ENCODE results near the gene ADGRV1. TPM values are rescaled to one million over a fixed set of nuclear protein-coding genes. Genes with fewer than 3 reads are reported as not detected.
"Not testable (repeated sequence)": the region's sequence is repeated elsewhere in the genome, so short reads cannot be mapped to it uniquely, and the experiment has no call there.

The ADGRV1 gene
- total RNA-seq, 1 donor from 2014 or later: 0.69 TPM

DNA sequence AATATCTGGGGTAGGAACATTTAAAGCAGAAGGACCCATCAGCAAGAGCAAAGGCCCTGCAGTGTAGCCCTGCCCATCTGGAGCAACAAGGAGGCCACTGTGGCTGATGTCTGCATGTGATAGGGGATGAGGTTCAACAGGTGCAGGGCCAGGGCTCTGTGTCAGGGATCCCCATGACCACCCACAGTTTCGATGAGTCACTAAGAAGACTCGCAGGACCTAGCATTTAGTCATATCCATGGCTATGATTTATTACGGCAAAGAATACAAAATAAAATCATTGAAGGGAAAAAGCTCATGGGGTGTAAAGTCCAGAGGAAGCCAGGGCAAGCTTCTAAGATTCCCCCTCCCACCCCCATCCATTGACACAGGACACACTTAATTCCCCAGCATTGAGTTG is 188.6 kb downstream of the ADGRV1 start:
- no peak overlapping the region for H3K4me3 ChIP-seq (ENCODE audit: low read depth, low read length)
- TF ChIP-seq, protein P1, sequence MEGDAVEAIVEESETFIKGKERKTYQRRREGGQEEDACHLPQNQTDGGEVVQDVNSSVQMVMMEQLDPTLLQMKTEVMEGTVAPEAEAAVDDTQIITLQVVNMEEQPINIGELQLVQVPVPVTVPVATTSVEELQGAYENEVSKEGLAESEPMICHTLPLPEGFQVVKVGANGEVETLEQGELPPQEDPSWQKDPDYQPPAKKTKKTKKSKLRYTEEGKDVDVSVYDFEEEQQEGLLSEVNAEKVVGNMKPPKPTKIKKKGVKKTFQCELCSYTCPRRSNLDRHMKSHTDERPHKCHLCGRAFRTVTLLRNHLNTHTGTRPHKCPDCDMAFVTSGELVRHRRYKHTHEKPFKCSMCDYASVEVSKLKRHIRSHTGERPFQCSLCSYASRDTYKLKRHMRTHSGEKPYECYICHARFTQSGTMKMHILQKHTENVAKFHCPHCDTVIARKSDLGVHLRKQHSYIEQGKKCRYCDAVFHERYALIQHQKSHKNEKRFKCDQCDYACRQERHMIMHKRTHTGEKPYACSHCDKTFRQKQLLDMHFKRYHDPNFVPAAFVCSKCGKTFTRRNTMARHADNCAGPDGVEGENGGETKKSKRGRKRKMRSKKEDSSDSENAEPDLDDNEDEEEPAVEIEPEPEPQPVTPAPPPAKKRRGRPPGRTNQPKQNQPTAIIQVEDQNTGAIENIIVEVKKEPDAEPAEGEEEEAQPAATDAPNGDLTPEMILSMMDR (conservative IDR thresholded peaks at IDR 0.05; ENCODE audit: low read depth, low read length): no peak
- peak; percentile 31 for DNase-seq (ENCODE audit: low read depth)

DNA sequence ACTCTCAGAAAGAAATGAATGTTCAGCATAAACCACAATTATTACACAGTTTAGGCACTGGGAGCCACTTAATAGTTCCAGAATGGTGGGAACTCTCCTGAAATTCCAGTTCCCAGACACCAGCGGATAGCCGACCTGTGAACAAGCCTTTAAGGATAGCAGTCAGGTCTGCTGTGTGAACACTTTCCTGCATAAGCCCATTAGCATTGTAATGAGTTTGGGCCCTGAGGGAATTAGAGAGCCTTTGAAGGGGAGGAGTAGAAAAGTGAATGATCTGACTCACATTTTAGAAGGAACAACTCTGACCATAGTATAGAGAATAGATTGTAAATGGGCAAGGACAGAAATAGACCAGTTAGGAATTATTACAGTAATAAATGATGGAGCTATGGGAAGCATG is 189.1 kb downstream of the ADGRV1 start:
- TF ChIP-seq, protein P1 (conservative IDR thresholded peaks at IDR 0.05; ENCODE audit: low read depth, low read length): no peak
- H3K4me3 ChIP-seq (ENCODE audit: low read depth, low read length): no peak overlapping the region
- no peak for DNase-seq (ENCODE audit: low read depth)

DNA sequence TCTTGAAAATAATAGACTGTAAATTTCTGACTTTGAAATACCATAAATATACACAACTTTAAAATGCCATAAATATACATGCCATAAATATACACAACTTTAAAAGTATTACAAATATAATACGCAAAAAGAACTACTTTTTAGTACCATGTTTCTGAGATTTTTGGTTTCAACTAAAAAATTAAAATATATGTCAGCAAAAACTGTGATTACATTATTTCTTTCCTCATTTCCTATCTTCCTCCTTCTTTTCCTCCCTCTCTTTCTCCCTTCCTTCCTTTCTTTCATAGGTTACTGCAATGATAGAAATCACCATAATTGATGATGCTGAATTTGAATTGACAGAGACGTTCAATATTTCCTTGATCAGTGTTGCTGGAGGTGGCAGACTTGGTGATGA is 200.5 kb downstream of the ADGRV1 start:
- DNase-seq (ENCODE audit: low read depth): no peak
- no peak overlapping the region for H3K4me3 ChIP-seq (ENCODE audit: low read depth, low read length)
- TF ChIP-seq, protein P1 (conservative IDR thresholded peaks at IDR 0.05; ENCODE audit: low read depth, low read length): no peak

DNA sequence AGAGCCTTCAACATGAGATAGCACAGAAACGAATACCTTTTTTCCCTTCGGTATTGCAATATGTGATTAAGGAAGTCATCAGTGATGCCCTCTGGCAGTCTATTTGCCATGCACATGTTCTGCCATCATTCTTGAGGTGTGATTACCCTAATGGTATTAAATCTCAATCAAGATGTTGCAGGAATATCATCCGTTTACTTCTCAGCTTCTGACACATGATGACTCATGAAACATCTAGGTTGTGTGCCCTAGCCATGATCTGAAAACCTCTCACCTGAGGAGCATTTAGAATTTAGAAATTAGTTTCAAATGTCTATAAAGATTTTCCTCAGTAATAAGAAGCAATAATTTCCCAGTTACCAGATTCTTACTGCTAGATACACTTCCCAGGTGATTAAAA is 209.1 kb downstream of the ADGRV1 start:
- no peak for DNase-seq (ENCODE audit: low read depth)
- H3K4me3 ChIP-seq (ENCODE audit: low read depth, low read length): no peak overlapping the region
- TF ChIP-seq, protein P1 (conservative IDR thresholded peaks at IDR 0.05; ENCODE audit: low read depth, low read length): no peak

DNA sequence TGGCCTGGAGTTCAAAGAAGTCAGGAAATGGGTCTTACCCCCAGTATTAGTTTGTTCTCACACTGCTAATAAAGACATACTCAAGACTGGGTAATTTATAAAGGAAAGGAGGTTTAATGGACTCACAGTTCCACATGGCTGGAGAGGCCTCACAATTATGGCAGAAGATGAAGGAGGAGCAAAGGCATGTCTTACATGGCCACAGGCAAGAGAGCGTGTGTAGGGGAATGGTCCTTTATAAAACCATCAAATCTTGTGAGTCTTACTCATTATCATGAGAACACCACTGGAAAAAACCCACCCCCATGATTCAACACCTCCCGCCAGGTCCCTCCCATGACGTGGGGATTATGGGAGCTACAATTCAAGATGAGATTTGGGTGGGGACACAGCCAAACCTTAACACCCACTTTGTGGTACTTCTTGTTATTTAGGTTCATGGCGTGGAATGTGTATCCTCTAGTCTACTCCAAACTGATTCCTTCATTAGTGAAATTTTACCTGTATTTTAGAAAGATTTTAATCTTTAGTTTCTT is 211.5 kb downstream of the ADGRV1 start:
- not testable (repeated sequence) for H3K4me3 ChIP-seq (ENCODE audit: low read depth, low read length); DNase-seq (ENCODE audit: low read depth)

DNA sequence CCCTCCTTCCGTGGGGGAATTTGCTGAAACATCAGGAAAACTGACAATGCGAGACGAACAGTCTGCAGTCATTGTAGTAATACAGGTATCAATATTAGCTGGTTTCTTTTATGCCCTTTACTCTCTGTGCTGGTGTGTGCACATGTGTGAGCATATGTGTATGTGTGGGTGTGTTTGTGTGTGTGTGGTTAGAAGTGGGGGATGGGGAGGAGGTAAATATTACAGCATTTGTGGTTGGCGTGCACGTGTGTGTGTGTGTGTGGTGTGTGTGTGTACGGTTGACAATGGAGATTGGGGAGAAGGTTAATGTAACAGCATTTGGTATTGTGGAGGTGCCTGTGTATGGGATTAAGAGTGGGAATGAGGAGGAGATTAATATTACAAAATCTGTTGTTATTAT is 219.4 kb downstream of the ADGRV1 start:
- H3K4me3 ChIP-seq (ENCODE audit: low read depth, low read length): no peak overlapping the region
- no peak for DNase-seq (ENCODE audit: low read depth)
- TF ChIP-seq, protein P1 (conservative IDR thresholded peaks at IDR 0.05; ENCODE audit: low read depth, low read length): no peak

DNA sequence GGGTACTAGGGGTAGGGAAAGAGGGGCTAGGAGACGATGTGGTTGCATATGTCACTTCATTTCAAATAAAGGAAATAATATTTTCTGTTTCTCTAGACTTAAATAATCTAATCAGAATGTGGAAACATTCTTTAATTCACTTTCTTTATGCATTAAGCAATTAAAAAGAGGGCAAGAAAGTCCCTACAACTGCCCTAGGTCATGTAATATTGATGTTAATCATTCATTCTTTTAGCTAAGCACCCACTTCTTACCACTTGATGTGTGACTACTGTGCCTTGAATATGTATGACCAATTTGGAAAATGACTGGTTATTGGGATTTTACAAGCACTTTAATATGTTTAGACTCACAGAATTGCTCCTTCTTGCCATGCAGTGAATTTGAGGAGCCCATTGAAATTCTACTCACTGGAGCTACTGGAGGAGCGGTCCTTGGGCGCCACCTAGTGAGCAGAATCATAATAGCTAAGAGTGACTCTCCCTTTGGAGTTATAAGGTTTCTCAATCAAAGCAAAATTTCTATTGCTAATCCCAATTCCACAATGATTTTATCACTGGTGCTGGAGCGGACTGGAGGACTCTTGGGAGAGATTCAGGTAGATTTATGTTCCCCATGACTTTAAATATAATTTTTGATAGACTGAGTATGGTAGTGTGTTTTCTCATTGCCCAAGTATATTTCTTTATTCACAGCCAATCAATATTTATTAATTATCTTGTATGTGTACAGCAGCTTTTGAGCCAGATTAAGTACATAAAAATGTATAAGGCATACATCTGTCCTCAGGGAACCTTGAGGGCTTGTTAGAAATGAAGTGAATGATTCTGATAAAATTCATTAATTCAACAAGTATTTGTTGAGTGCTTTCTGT is 225.1 kb downstream of the ADGRV1 start:
- no peak overlapping the region for H3K4me3 ChIP-seq (ENCODE audit: low read depth, low read length)
- TF ChIP-seq, protein P1 (conservative IDR thresholded peaks at IDR 0.05; ENCODE audit: low read depth, low read length): peak; percentile 95
- DNase-seq (ENCODE audit: low read depth): no peak
